ENCODE results near the gene COL1A1. TPM values are rescaled to one million over a fixed set of nuclear protein-coding genes. Genes with fewer than 3 reads are reported as not detected.

Gene COL1A1
- total RNA-seq, 1 experiment from 2014 or later: 5.5 TPM

GRCh38 chr17:50205111-50205962 lies 3.9 kb upstream of the COL1A1 start:
- intact Hi-C loops (cut with micrococcal nuclease; ENCODE audit: unreplicated experiment): no loop called here
- CTCF ChIA-PET: interaction anchor here (0.8 kb wide), 1 partner anchor 103 kb away, joined by 3 read pairs; no protein-coding TSS in a partner anchor
- DNase-seq: no peak
- TF ChIP-seq CTCF (IDR thresholded peaks at IDR 0.05; ENCODE audit: unreplicated experiment): no peak
- Mint-ChIP-seq H3K27ac (ENCODE audit: unreplicated experiment) (no peak overlapping the region), H3K4me1 (ENCODE audit: low read depth, unreplicated experiment) (peaks cover 24% of the 10 kb centered on the region), H3K36me3 (ENCODE audit: insufficient read depth, unreplicated experiment) (peaks cover 13% of the 10 kb centered on the region), H3K27me3 (ENCODE audit: unreplicated experiment) (peaks cover 91% of the 10 kb centered on the region), H3K4me3 (ENCODE audit: low read depth, unreplicated experiment) (no peak overlapping the region), H3K9me3 (ENCODE audit: low read depth, unreplicated experiment) (no peaks in the 10 kb centered on the region)
- no TSS peak for BruUV-seq (replicated peaks)

GRCh38 chr17:50204431-50204830 lies 3.0 kb upstream of the COL1A1 start:
- H3K27ac Mint-ChIP-seq (ENCODE audit: unreplicated experiment): no peak overlapping the region
- no peak for DNase-seq
- no peak for TF ChIP-seq CTCF (IDR thresholded peaks at IDR 0.05; ENCODE audit: unreplicated experiment)
- BruUV-seq (replicated peaks): no TSS peak
- H3K4me1 Mint-ChIP-seq (ENCODE audit: low read depth, unreplicated experiment): peaks cover 19% of the 10 kb centered on the region
- H3K4me3 Mint-ChIP-seq (ENCODE audit: low read depth, unreplicated experiment): no peak overlapping the region
- intact Hi-C loops (cut with micrococcal nuclease; ENCODE audit: unreplicated experiment): no loop called here
- H3K36me3 Mint-ChIP-seq (ENCODE audit: insufficient read depth, unreplicated experiment): peaks cover 19% of the 10 kb centered on the region
- peaks cover 92% of the 10 kb centered on the region for H3K27me3 Mint-ChIP-seq (ENCODE audit: unreplicated experiment)
- H3K9me3 Mint-ChIP-seq (ENCODE audit: low read depth, unreplicated experiment): no peaks in the 10 kb centered on the region
- CTCF ChIA-PET: interaction anchor here (0.6 to 1.2 kb wide), 2 partner anchors 64 to 95 kb away, joined by 4 to 5 read pairs; no protein-coding TSS in a partner anchor

DNA sequence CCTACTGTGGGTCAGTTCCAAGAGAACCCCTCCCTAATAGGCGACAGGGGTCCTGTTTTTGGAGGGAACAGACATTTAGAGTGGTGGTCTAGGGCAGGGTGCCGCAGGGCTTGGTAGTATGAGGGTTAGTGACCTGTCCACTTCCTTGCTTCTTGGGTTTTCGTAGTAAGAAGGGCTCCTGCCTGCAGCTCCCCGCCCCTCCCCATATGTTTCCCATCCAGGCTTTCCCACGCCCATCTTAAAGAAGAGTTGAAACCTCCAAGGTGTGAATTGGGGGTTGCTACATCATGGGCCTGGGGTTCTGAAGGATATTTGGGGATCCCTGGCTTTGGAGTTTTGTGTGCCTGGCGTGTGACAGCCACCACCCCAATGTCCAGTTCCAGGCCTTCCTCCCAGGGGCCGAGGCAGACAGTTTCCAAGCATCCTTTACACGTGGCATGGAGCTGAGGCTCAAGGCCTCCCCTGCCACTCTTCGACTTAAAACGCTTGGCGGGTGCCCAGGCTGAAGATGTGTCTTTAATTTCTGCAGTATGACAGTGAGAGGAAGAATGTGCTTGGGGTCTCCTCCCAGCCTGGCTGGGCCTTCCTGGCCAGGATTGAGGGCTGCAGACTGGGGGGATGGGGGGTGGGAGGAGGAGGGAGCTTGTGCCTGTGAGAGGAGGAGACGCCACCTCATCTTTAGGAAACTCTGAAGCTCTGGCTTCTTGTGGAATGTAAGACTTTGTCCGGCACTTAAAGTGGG lies 2.3 kb upstream of the COL1A1 start:
- peaks cover 22% of the 10 kb centered on the region for H3K36me3 Mint-ChIP-seq (ENCODE audit: insufficient read depth, unreplicated experiment)
- intact Hi-C loops (cut with micrococcal nuclease; ENCODE audit: unreplicated experiment): no loop called here
- no peak overlapping the region for H3K27ac Mint-ChIP-seq (ENCODE audit: unreplicated experiment)
- H3K4me1 Mint-ChIP-seq (ENCODE audit: low read depth, unreplicated experiment): peaks cover 21% of the 10 kb centered on the region
- TF ChIP-seq CTCF (IDR thresholded peaks at IDR 0.05; ENCODE audit: unreplicated experiment): no peak
- no peak overlapping the region for H3K4me3 Mint-ChIP-seq (ENCODE audit: low read depth, unreplicated experiment)
- no peaks in the 10 kb centered on the region for H3K9me3 Mint-ChIP-seq (ENCODE audit: low read depth, unreplicated experiment)
- no TSS peak for BruUV-seq (replicated peaks)
- no peak for DNase-seq
- H3K27me3 Mint-ChIP-seq (ENCODE audit: unreplicated experiment): peaks cover 88% of the 10 kb centered on the region
- CTCF ChIA-PET: interaction anchor here (0.6 to 1.2 kb wide), 3 partner anchors 33 to 96 kb away, joined by 4 to 5 read pairs (median 4); no protein-coding TSS in a partner anchor

DNA sequence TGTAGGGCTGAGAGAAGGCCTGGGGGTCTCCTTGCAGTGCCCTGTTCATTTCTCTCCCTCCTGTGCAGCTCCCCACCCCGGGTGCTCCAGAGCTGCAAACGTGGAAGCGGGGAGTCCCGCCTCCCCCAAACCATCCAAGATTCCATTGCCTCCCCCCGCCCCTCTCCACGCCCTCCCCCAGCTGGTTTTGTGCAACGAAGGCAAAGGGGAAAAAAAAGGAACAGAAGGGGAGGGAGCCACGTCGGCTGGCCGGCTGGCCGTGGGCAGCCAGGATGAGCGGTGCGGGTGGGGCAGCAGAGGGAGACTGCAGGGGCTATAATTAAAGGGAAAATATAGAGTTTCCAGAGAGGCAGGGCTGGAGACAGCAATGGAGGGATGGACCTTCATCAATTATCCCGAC lies 1.7 kb upstream of the COL1A1 start:
- H3K27ac Mint-ChIP-seq (ENCODE audit: unreplicated experiment): no peak overlapping the region
- H3K4me1 Mint-ChIP-seq (ENCODE audit: low read depth, unreplicated experiment): peaks cover 27% of the 10 kb centered on the region
- CTCF ChIA-PET: interaction anchor here (0.6 to 3.9 kb wide), 2 partner anchors 34 to 94 kb away, joined by 4 to 90 read pairs; no protein-coding TSS in a partner anchor
- H3K4me3 Mint-ChIP-seq (ENCODE audit: low read depth, unreplicated experiment): no peak overlapping the region
- H3K36me3 Mint-ChIP-seq (ENCODE audit: insufficient read depth, unreplicated experiment): peaks cover 26% of the 10 kb centered on the region
- TF ChIP-seq CTCF (IDR thresholded peaks at IDR 0.05; ENCODE audit: unreplicated experiment): no peak
- no TSS peak for BruUV-seq (replicated peaks)
- no peaks in the 10 kb centered on the region for H3K9me3 Mint-ChIP-seq (ENCODE audit: low read depth, unreplicated experiment)
- peaks cover 88% of the 10 kb centered on the region for H3K27me3 Mint-ChIP-seq (ENCODE audit: unreplicated experiment)
- DNase-seq: no peak
- intact Hi-C loops (cut with micrococcal nuclease; ENCODE audit: unreplicated experiment): no loop called here
